DOHH2 (cell line): ENCODE measurements around the gene PKP4.

Experiments
- EZH2phosphoT487 ChIP-seq: fragments of 200-600 bp; sonication (generic); IDR thresholded peaks from 2 replicates; pipeline ENCODE4 v1.6.1; 2017; ENCODE audit warnings: borderline replicate concordance, mild to moderate bottlenecking, antibody characterized with exemption, low read length, moderate library complexity, mixed read lengths
- TF ChIP-seq, protein P1 (sequence below): fragments of 200-600 bp; sonication (generic); IDR thresholded peaks from one replicate; pipeline ENCODE4 v1.5.1; 2014; ENCODE audit warnings: antibody characterized with exemption, mild to moderate bottlenecking, low read depth, low read length; ENCODE audit not compliant: poor library complexity, severe bottlenecking

DNA sequence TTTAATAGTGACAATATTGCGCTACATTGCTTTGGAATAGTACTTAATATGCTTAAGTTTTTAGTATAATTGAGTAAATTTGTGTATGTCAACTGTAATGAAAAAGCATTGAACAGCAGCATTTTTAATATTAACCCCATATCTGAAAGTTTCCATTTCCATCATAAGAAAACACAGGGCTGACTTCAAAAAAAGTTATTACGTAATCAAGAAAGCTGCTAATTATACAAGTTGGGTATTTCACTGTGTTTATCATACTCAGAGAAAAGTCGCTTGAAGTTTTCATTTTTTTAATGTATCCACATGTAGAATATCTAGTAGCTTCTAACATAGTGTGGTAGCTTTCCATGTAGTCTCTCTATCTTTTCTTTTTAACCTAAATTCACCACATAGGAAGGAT is 146.5 kb downstream of the PKP4 start:
- TF ChIP-seq, protein P1, sequence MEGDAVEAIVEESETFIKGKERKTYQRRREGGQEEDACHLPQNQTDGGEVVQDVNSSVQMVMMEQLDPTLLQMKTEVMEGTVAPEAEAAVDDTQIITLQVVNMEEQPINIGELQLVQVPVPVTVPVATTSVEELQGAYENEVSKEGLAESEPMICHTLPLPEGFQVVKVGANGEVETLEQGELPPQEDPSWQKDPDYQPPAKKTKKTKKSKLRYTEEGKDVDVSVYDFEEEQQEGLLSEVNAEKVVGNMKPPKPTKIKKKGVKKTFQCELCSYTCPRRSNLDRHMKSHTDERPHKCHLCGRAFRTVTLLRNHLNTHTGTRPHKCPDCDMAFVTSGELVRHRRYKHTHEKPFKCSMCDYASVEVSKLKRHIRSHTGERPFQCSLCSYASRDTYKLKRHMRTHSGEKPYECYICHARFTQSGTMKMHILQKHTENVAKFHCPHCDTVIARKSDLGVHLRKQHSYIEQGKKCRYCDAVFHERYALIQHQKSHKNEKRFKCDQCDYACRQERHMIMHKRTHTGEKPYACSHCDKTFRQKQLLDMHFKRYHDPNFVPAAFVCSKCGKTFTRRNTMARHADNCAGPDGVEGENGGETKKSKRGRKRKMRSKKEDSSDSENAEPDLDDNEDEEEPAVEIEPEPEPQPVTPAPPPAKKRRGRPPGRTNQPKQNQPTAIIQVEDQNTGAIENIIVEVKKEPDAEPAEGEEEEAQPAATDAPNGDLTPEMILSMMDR: no peak
- no peak for TF ChIP-seq EZH2phosphoT487
